H1 (cell line): ENCODE measurements around the gene SHANK2. TPM values are rescaled to one million over a fixed set of nuclear protein-coding genes. Genes with fewer than 3 reads are reported as not detected.

Experiments used
- CTCF ChIA-PET: fragments of 300-600 bp; sonication (Branson Sonifier 250); formaldehyde crosslinking; loops from one replicate; lab custom pipeline; 2021; ENCODE audit not compliant: partially characterized antibody; lab: Charles Lee
- POLR2A ChIA-PET: fragments of 300-600 bp; sonication (Branson Sonifier 250); formaldehyde crosslinking; loops from one replicate; lab custom pipeline; 2021; ENCODE audit warnings: inconsistent platforms; ENCODE audit not compliant: partially characterized antibody; lab: Charles Lee
- DNase-seq, 2 experiments: peaks; one replicate each; pipeline versions ENCODE4 v3.0.0 to v3.0.0-alpha.2; 2010 to 2022; ENCODE audit warnings: low spot score in 2 of 2, low read depth in 1 of 2, mixed read lengths in 1 of 2
- FAIRE-seq: peaks from 2 replicates; lab custom pipeline; 2011; peaks lifted over from hg19 to GRCh38; lab: Jason Lieb, UNC
- H2AFZ ChIP-seq: 2 replicates; pipeline ENCODE4 v1.8.1; 2012; ENCODE audit warnings: low read length, inconsistent platforms
- H2AK5ac ChIP-seq: 2 replicates; pipeline ENCODE4 v1.6.1; 2013; ENCODE audit warnings: low read depth, low read length
- H2BK120ac ChIP-seq: replicated peaks from 2 replicates; pipeline ENCODE3; 2013; ENCODE audit warnings: low read depth, low read length, inconsistent platforms
- H2BK12ac ChIP-seq: 2 replicates; pipeline ENCODE4 v1.6.1; 2013; ENCODE audit warnings: low read depth, low read length
- H2BK15ac ChIP-seq: 2 replicates; pipeline ENCODE4 v1.6.1; 2013; ENCODE audit warnings: low read length
- H2BK20ac ChIP-seq: 2 replicates; pipeline ENCODE4 v1.6.1; 2013; ENCODE audit warnings: low read length
- H2BK5ac ChIP-seq: 2 replicates; pipeline ENCODE4 v1.6.1; 2013; ENCODE audit warnings: low read depth, low read length
- H3K14ac ChIP-seq: 2 replicates; pipeline ENCODE4 v1.6.1; 2013; ENCODE audit warnings: inconsistent platforms; ENCODE audit not compliant: insufficient read length
- H3K18ac ChIP-seq: 2 replicates; pipeline ENCODE4 v1.6.1; 2013; ENCODE audit warnings: low read length; ENCODE audit errors: extremely low read depth
- H3K23ac ChIP-seq: 2 replicates; pipeline ENCODE4 v1.6.1; 2013; ENCODE audit warnings: inconsistent platforms; ENCODE audit not compliant: insufficient read length
- H3K23me2 ChIP-seq: 2 replicates; pipeline ENCODE4 v1.6.1; 2013; ENCODE audit warnings: low read depth, low read length
- H3K27ac ChIP-seq: 2 replicates; pipeline ENCODE4 v1.6.1; 2011; ENCODE audit warnings: low read depth, low read length, inconsistent platforms
- H3K27me3 ChIP-seq, 4 experiments: replicated peaks in 1 of 4; 1 replicate in 1 of 4; 2 replicates in 3 of 4; pipeline versions ENCODE4 v1.6.1 to v1.8.1; 2011 to 2013; ENCODE audit warnings: low read length in 3 of 4, mild to moderate bottlenecking in 3 of 4, inconsistent platforms in 2 of 4, mixed read lengths in 2 of 4, moderate library complexity in 1 of 4; ENCODE audit not compliant: control insufficient read depth in 3 of 4, insufficient read depth in 3 of 4; ENCODE audit errors: extremely low read depth in 1 of 4
- H3K36me3 ChIP-seq, 4 experiments: 2 replicates each; pipeline versions ENCODE4 v1.6.1 to v1.8.1; 2011 to 2013; ENCODE audit warnings: mild to moderate bottlenecking in 4 of 4, low read length in 3 of 4, moderate library complexity in 2 of 4, control low read depth in 1 of 4, inconsistent platforms in 1 of 4; ENCODE audit not compliant: insufficient read depth in 4 of 4, control insufficient read depth in 2 of 4
- H3K4ac ChIP-seq: replicated peaks from 2 replicates; pipeline ENCODE3; 2013; ENCODE audit warnings: low read length, low read depth, mixed read lengths, inconsistent platforms; ENCODE audit not compliant: insufficient read length
- H3K4me1 ChIP-seq, 4 experiments: replicated peaks in 1 of 4; 1 replicate in 1 of 4; 2 replicates in 3 of 4; pipeline versions ENCODE4 v1.6.1 to v1.8.1; 2011 to 2013; ENCODE audit warnings: low read length in 3 of 4, inconsistent platforms in 2 of 4, mixed read lengths in 1 of 4; ENCODE audit not compliant: insufficient read depth in 4 of 4, control insufficient read depth in 3 of 4
- H3K4me2 ChIP-seq, 2 experiments: 2 replicates each; pipeline versions ENCODE4 v1.6.1 to v1.8.1; 2011 to 2013; ENCODE audit warnings: low read depth in 2 of 2, low read length in 2 of 2, control low read depth in 1 of 2, inconsistent platforms in 1 of 2, mild to moderate bottlenecking in 1 of 2; ENCODE audit not compliant: insufficient read depth in 1 of 2
- H3K4me3 ChIP-seq, 4 experiments: fragments of 200-600, 300-600 bp in 1 of 4; sonication (generic), shearing (Covaris generic), sonication (Bioruptor Twin) in 1 of 4; 2 replicates each; pipeline versions ENCODE4 v1.5.1 to v1.8.1; 2011 to 2016; ENCODE audit warnings: low read length in 4 of 4, low read depth in 3 of 4, control low read depth in 2 of 4, inconsistent platforms in 2 of 4, mild to moderate bottlenecking in 2 of 4, mixed read lengths in 1 of 4, moderate library complexity in 1 of 4; ENCODE audit not compliant: insufficient read depth in 2 of 4; ENCODE audit errors: extremely low read depth in 1 of 4
- H3K56ac ChIP-seq: replicated peaks from 2 replicates; pipeline ENCODE3; 2013; ENCODE audit warnings: low read depth, mild to moderate bottlenecking, mixed read lengths, low read length, inconsistent platforms; ENCODE audit not compliant: insufficient read length
- H3K79me1 ChIP-seq: 2 replicates; pipeline ENCODE4 v1.6.1; 2013; ENCODE audit warnings: low read depth, low read length, control low read depth
- H3K79me2 ChIP-seq, 2 experiments: 2 replicates each; pipeline versions ENCODE4 v1.6.1 to v1.8.1; 2012 to 2013; ENCODE audit warnings: low read length in 2 of 2, mild to moderate bottlenecking in 2 of 2, inconsistent platforms in 1 of 2; ENCODE audit not compliant: insufficient read depth in 2 of 2, control insufficient read depth in 1 of 2
- H3K9ac ChIP-seq, 4 experiments: replicated peaks in 1 of 4; 1 replicate in 1 of 4; 2 replicates in 3 of 4; pipeline versions ENCODE4 v1.6.1 to v1.8.1; 2011 to 2013; ENCODE audit warnings: low read depth in 3 of 4, low read length in 3 of 4, control low read depth in 2 of 4, mild to moderate bottlenecking in 2 of 4, moderate library complexity in 2 of 4, inconsistent platforms in 1 of 4; ENCODE audit errors: extremely low read depth in 1 of 4
- H3K9me3 ChIP-seq, 2 experiments: 2 replicates each; pipeline versions ENCODE4 v1.6.1 to v1.8.1; 2012 to 2013; ENCODE audit warnings: mild to moderate bottlenecking in 2 of 2, moderate library complexity in 2 of 2, control low read depth in 1 of 2, inconsistent platforms in 1 of 2, low read depth in 1 of 2, low read length in 1 of 2, mixed read lengths in 1 of 2; ENCODE audit not compliant: insufficient read depth in 2 of 2
- H4K20me1 ChIP-seq, 2 experiments: replicated peaks in 1 of 2; 2 replicates each; pipeline versions ENCODE3 to v1.8.1; 2011 to 2013; ENCODE audit warnings: inconsistent platforms in 2 of 2, low read length in 2 of 2, mild to moderate bottlenecking in 1 of 2; ENCODE audit not compliant: insufficient read depth in 2 of 2, control insufficient read depth in 1 of 2
- H4K5ac ChIP-seq: 2 replicates; pipeline ENCODE4 v1.6.1; 2013; ENCODE audit warnings: low read length, low read depth, mixed read lengths, inconsistent platforms; ENCODE audit not compliant: insufficient read length
- H4K8ac ChIP-seq: 2 replicates; pipeline ENCODE4 v1.8.0; 2013; ENCODE audit warnings: mild to moderate bottlenecking, moderate library complexity, low read length, inconsistent platforms; ENCODE audit not compliant: insufficient read depth; ENCODE audit errors: extremely low read depth
- H4K91ac ChIP-seq: replicated peaks from 2 replicates; pipeline ENCODE3; 2013; ENCODE audit warnings: low read length, mixed read lengths, inconsistent platforms; ENCODE audit not compliant: insufficient read length
- CTCF ChIP-seq, 3 experiments: IDR thresholded peaks; 1 replicate in 2 of 3; 2 replicates in 1 of 3; pipeline versions ENCODE4 v1.5.1 to v1.6.1; 2011; ENCODE audit warnings: low read length in 3 of 3, mild to moderate bottlenecking in 3 of 3, inconsistent platforms in 2 of 3, low read depth in 1 of 3, moderate library complexity in 1 of 3; ENCODE audit not compliant: insufficient read depth in 1 of 3; ENCODE audit errors: control extremely low read depth in 1 of 3
- GABPA ChIP-seq: IDR thresholded peaks from 2 replicates; pipeline ENCODE4 v1.6.1; 2011; ENCODE audit warnings: mild to moderate bottlenecking, low read length, moderate library complexity, borderline replicate concordance; ENCODE audit not compliant: insufficient read depth
- HDAC6 ChIP-seq: IDR thresholded peaks from one replicate; pipeline ENCODE4 v1.7.1; 2012; ENCODE audit warnings: low read depth, mild to moderate bottlenecking, inconsistent platforms, low read length, moderate library complexity
- KDM4A ChIP-seq: IDR thresholded peaks from one replicate; pipeline ENCODE4 v1.7.1; 2012; ENCODE audit warnings: low read depth, mild to moderate bottlenecking, moderate library complexity, low read length, inconsistent platforms; ENCODE audit not compliant: severe bottlenecking
- RBBP5 ChIP-seq: IDR thresholded peaks from 2 replicates; pipeline ENCODE4 v1.7.1; 2012; ENCODE audit warnings: low read depth, mild to moderate bottlenecking, inconsistent platforms, low read length, moderate library complexity, borderline replicate concordance
- RFX5 ChIP-seq: IDR thresholded peaks from 2 replicates; pipeline ENCODE4 v1.6.1; 2011; ENCODE audit warnings: low read depth, low read length, improper control_type of control experiment, borderline replicate concordance
- SAP30 ChIP-seq: fragments of 300-600 bp; sonication (generic); IDR thresholded peaks from 2 replicates; pipeline ENCODE4 v1.7.1; 2012; ENCODE audit warnings: low read length, moderate library complexity, mild to moderate bottlenecking, inconsistent platforms; ENCODE audit not compliant: insufficient read depth, insufficient replicate concordance
- SIRT6 ChIP-seq: IDR thresholded peaks from one replicate; pipeline ENCODE4 v1.7.1; 2012; ENCODE audit warnings: low read length, inconsistent platforms
- SIX5 ChIP-seq: IDR thresholded peaks from 2 replicates; pipeline ENCODE4 v1.6.1; 2011; ENCODE audit warnings: mild to moderate bottlenecking, low read depth, low read length
- SP1 ChIP-seq: IDR thresholded peaks from 2 replicates; pipeline ENCODE4 v1.6.1; 2011; ENCODE audit warnings: low read depth, low read length
- SUZ12 ChIP-seq: fragments of 200-600 bp; sonication (generic); IDR thresholded peaks from 2 replicates; pipeline ENCODE4 v1.6.1; 2012; ENCODE audit warnings: mild to moderate bottlenecking, inconsistent platforms, low read length, moderate library complexity, mixed read lengths
- WGBS, 2 experiments: shearing (Covaris generic) in 1 of 2; methylation state at CpG; one replicate each; pipeline versions ENCODE4 v1.1.6 to v1.1.7; 2013 to 2015; ENCODE audit warnings: low lambda C conversion rate in 2 of 2, mixed read lengths in 2 of 2, inconsistent platforms in 1 of 2, low coverage in 1 of 2, missing lambda C conversion rate in 1 of 2; ENCODE audit not compliant: insufficient replicate concordance in 2 of 2, insufficient coverage in 1 of 2, insufficient read length in 1 of 2; ENCODE audit errors: extremely low coverage in 1 of 2, missing lambda C conversion rate in 1 of 2; 5-methylcytosine and 5-hydroxymethylcytosine counted together
- polyA plus RNA-seq, 7 experiments: library from polyadenylated mRNA; depleted of rRNA in 3 of 7; stranded (reverse) in 5 of 7; unstranded in 2 of 7; fragments of >200 nt in 5 of 7; fragments of 200-250 nt in 2 of 7; gene quantifications; 1 replicate in 5 of 7; 2 replicates in 1 of 7; 4 replicates in 1 of 7; pipeline versions ENCODE4 v1.2.1 to v1.2.3, GENCODE V29; 2011 to 2013; ENCODE audit warnings: missing spikeins in 2 of 7, mixed read lengths in 2 of 7
- total RNA-seq: library from RNA; stranded (reverse); fragmentation: NEBNext Ultra II Directional; extraction: Animal tissue kit (Norgen Biotek cat#: 25700); gene quantifications from 2 replicates; pipeline ENCODE4 v1.2.1, GENCODE V29; 2021

SHANK2 gene
- total and polyA plus RNA-seq, 2 of the 8 experiments (the other 6 are each of a cell fraction or from before 2014, with no cell fraction given): 10.1 to 54.2 TPM

GRCh38 chr11:71237853-71238252 is 14.5 kb downstream of the SHANK2 start:
- Histone ChIP-seq H4K5ac (no peak overlapping the region), H3K4ac (no peak overlapping the region), H3K36me3 (peaks cover 2 to 9% (median 8%) of the 10 kb centered on the region in 4 experiments; a peak in 6 of 8 replicates), H3K14ac (no peak overlapping the region), H2BK15ac (no peak overlapping the region), H3K23me2 (no peaks in the 10 kb centered on the region), H3K4me2 (no peak overlapping the region), H3K27me3 (no peaks in the 10 kb centered on the region), H3K79me2 (peaks cover 19 to 93% of the 10 kb centered on the region in 2 experiments), H3K4me1 (peaks cover 0 to 16% (median 11%) of the 10 kb centered on the region in 4 experiments; a peak in 5 of 7 replicates), H4K91ac (no peak overlapping the region), H2BK5ac (no peak overlapping the region), H2BK120ac (no peak overlapping the region), H2AK5ac (no peak overlapping the region), H3K18ac (no peak overlapping the region; the same call in 1 of the 2 replicates), H3K4me3 (no peak overlapping the region), H3K56ac (no peak overlapping the region), H3K27ac (no peak overlapping the region), H2BK12ac (no peak overlapping the region), H2AFZ (no peak overlapping the region), H3K23ac (no peak overlapping the region), H3K9me3 (no peaks in the 10 kb centered on the region), H4K20me1 (peaks cover 3 to 13% of the 10 kb centered on the region in 2 experiments), H3K9ac (no peak overlapping the region), H3K79me1 (peaks cover 29% of the 10 kb centered on the region), H4K8ac (no peak overlapping the region), H2BK20ac (no peak overlapping the region)
- WGBS, 2 experiments: 87% methylated on average over 6 of the region's 6 CpGs; no CpG with 5 or more reads in 1 of the 2 experiments
- no peak for FAIRE-seq
- ChIA-PET CTCF (interaction anchor here (5.2 kb wide), 1 partner anchor 13 kb away, joined by 16 read pairs; no protein-coding TSS in a partner anchor), POLR2A (interaction anchor here (1.3 to 2.6 kb wide), 4 partner anchors 8 to 15 kb away, joined by 3 to 11 read pairs (median 6); partner anchors contain the start of gene SHANK2)
- DNase-seq: no peak
- TF ChIP-seq KDM4A (no peak), SP1 (no peak), HDAC6 (no peak), SIRT6 (no peak), GABPA (no peak), RFX5 (no peak), CTCF (IDR thresholded peaks at IDR 0.05; ENCODE audit: control extremely low read depth in 1 of 3, insufficient read depth in 1 of 3, low read depth in 1 of 3, low read length in 3 of 3) (no peak), SAP30 (no peak), RBBP5 (no peak), SIX5 (no peak), SUZ12 (no peak)
